GM18907 (cell line): Measurements from ENCODE around the gene GCSAM.
A peak's percentile ranks its signal among the peaks of the same experiment; 100 is the strongest.

ENCODE experiments used
- ATAC-seq: cut with Tn5 transposase; IDR thresholded peaks from one replicate; pipeline ENCODE4 v1.9.1; 2021; ENCODE audit warnings: mild to moderate bottlenecking, moderate library complexity; ENCODE audit not compliant: unreplicated experiment

GCSAM gene

GRCh38 chr3:112109322-112109721 lies 23.7 kb downstream of the GCSAM start:
- no peak for ATAC-seq

GRCh38 chr3:112104774-112105173 lies 28.3 kb downstream of the GCSAM start:
- no peak for ATAC-seq

GRCh38 chr3:112101916-112102315 lies 31.1 kb downstream of the GCSAM start:
- no peak for ATAC-seq

- peak; percentile 59 for ATAC-seq
Measured at GRCh38 chr3:112097378-112097777, 35.7 kb downstream of the GCSAM start.

GRCh38 chr3:112096176-112096575 lies 36.9 kb downstream of the GCSAM start:
- no peak for ATAC-seq

GRCh38 chr3:112095731-112096130 lies 37.3 kb downstream of the GCSAM start:
- no peak for ATAC-seq

- ATAC-seq, result no peak
Measured at GRCh38 chr3:112093180-112093522, 39.9 kb downstream of the GCSAM start.

GRCh38 chr3:112092496-112093179 lies 40.4 kb downstream of the GCSAM start:
- ATAC-seq, result peak; percentile 61

GRCh38 chr3:112090887-112091586 lies 42.0 kb downstream of the GCSAM start:
- no peak for ATAC-seq

- no peak for ATAC-seq
Measured at GRCh38 chr3:112089956-112090886, 42.8 kb downstream of the GCSAM start.

- no peak for ATAC-seq
Measured at GRCh38 chr3:112088944-112089343, 44.1 kb downstream of the GCSAM start.

GRCh38 chr3:112087746-112088145 lies 45.3 kb downstream of the GCSAM start:
- ATAC-seq, result no peak

- ATAC-seq, result no peak
Measured at GRCh38 chr3:112086875-112087524, 46.0 kb downstream of the GCSAM start.

- peak; percentile 95 for ATAC-seq
Measured at GRCh38 chr3:112086076-112086854, 46.8 kb downstream of the GCSAM start, which contains the start of gene C3orf52. TSS of gene C3orf52 (plus strand) at chr3:112086389. CDS start at chr3:112086408, 19 bp downstream.

- no peak for ATAC-seq
Measured at GRCh38 chr3:112085735-112086075, 47.3 kb downstream of the GCSAM start.

- no peak for ATAC-seq
Measured at GRCh38 chr3:112084980-112085705, 47.9 kb downstream of the GCSAM start.

GRCh38 chr3:112083239-112083638 lies 49.8 kb downstream of the GCSAM start:
- ATAC-seq, result no peak

GRCh38 chr3:112078125-112079083 lies 54.6 kb downstream of the GCSAM start:
- ATAC-seq, result no peak
